Stimulated activated memory B cell treated with anti-CD40 and anti-IgM and Interleukin-4, amounts not matched to agents 10 μg/mL and 1 μg/mL and 100 μg/mL, for 72 hours (primary cell): Measurements from ENCODE around the gene EFS.

Experiments used
- ATAC-seq: fragments of 150-1000 bp; cut with Tn5 transposase; 2 replicates; pipeline ENCODE4 v1.10.0; 2021
- H3K27ac Mint-ChIP-seq: one replicate; pipeline ENCODE4 v1.8.0; 2022; ENCODE audit warnings: mild to moderate bottlenecking, mixed read lengths
- H3K27me3 Mint-ChIP-seq: one replicate; pipeline ENCODE4 v1.8.0; 2022; ENCODE audit warnings: mixed read lengths
- H3K36me3 Mint-ChIP-seq: one replicate; pipeline ENCODE4 v1.8.0; 2022; ENCODE audit warnings: mixed read lengths
- H3K4me1 Mint-ChIP-seq: one replicate; pipeline ENCODE4 v1.8.0; 2022; ENCODE audit warnings: mixed read lengths
- H3K4me3 Mint-ChIP-seq: one replicate; pipeline ENCODE4 v1.8.0; 2022; ENCODE audit warnings: mild to moderate bottlenecking, moderate library complexity, mixed read lengths
- H3K9me3 Mint-ChIP-seq: one replicate; pipeline ENCODE4 v1.8.0; 2022; ENCODE audit warnings: mixed read lengths

EFS gene

GRCh38 chr14:23365036-23365731 lies at the start of gene EFS:
EFS (minus strand) TSS chr14:23365172; CDS start chr14:23365025, 147 bp downstream.
- Mint-ChIP-seq H3K9me3 (no peaks in the 10 kb centered on the region), H3K36me3 (no peaks in the 10 kb centered on the region), H3K27me3 (peaks cover 46% of the 10 kb centered on the region), H3K4me1 (no peaks in the 10 kb centered on the region), H3K4me3 (no peak within 1 kb of the TSS), H3K27ac (no peak within 1 kb of the TSS)
- no peak for ATAC-seq

- Mint-ChIP-seq H3K27me3 (peaks cover 94% of the 10 kb centered on the region), H3K4me1 (no peaks in the 10 kb centered on the region), H3K9me3 (no peaks in the 10 kb centered on the region), H3K4me3 (no peak overlapping the region), H3K27ac (no peak overlapping the region), H3K36me3 (no peaks in the 10 kb centered on the region)
- no peak for ATAC-seq
Measured at GRCh38 chr14:23414254-23414653, 49.3 kb upstream of the EFS start.

GRCh38 chr14:23413681-23414080 lies 48.7 kb upstream of the EFS start:
- H3K27ac Mint-ChIP-seq = no peak overlapping the region
- no peaks in the 10 kb centered on the region for H3K9me3 Mint-ChIP-seq
- H3K4me3 Mint-ChIP-seq = no peak overlapping the region
- no peak for ATAC-seq
- H3K36me3 Mint-ChIP-seq = no peaks in the 10 kb centered on the region
- H3K27me3 Mint-ChIP-seq = peaks cover 94% of the 10 kb centered on the region
- no peaks in the 10 kb centered on the region for H3K4me1 Mint-ChIP-seq

GRCh38 chr14:23411563-23412525 lies 46.9 kb upstream of the EFS start:
- no peak overlapping the region for H3K4me3 Mint-ChIP-seq
- H3K27me3 Mint-ChIP-seq = peaks cover 96% of the 10 kb centered on the region

GRCh38 chr14:23409966-23410635 lies 45.1 kb upstream of the EFS start:
- Mint-ChIP-seq H3K27ac (no peak overlapping the region), H3K36me3 (no peaks in the 10 kb centered on the region), H3K4me1 (peaks cover 14% of the 10 kb centered on the region), H3K9me3 (no peaks in the 10 kb centered on the region), H3K27me3 (peaks cover 98% of the 10 kb centered on the region), H3K4me3 (no peak overlapping the region)
- ATAC-seq = no peak

More at GRCh38 chr14:23411563-23412525, 46.9 kb upstream of the EFS start:
- Mint-ChIP-seq H3K9me3 (no peaks in the 10 kb centered on the region), H3K4me1 (peaks cover 2% of the 10 kb centered on the region), H3K36me3 (no peaks in the 10 kb centered on the region), H3K27ac (no peak overlapping the region)
- no peak for ATAC-seq

- H3K27me3 Mint-ChIP-seq = peaks cover 98% of the 10 kb centered on the region
- H3K27ac Mint-ChIP-seq = no peak overlapping the region
- no peaks in the 10 kb centered on the region for H3K9me3 Mint-ChIP-seq
- H3K36me3 Mint-ChIP-seq = no peaks in the 10 kb centered on the region
- peaks cover 14% of the 10 kb centered on the region for H3K4me1 Mint-ChIP-seq
- ATAC-seq = peak; percentile 2
- H3K4me3 Mint-ChIP-seq = no peak overlapping the region
Measured at GRCh38 chr14:23409475-23409874, 44.5 kb upstream of the EFS start.

- Mint-ChIP-seq H3K27ac (no peak overlapping the region), H3K4me1 (peaks cover 14% of the 10 kb centered on the region), H3K27me3 (peaks cover 94% of the 10 kb centered on the region), H3K4me3 (no peak overlapping the region), H3K9me3 (no peaks in the 10 kb centered on the region), H3K36me3 (no peaks in the 10 kb centered on the region)
- no peak for ATAC-seq
Measured at GRCh38 chr14:23408307-23408630, 43.3 kb upstream of the EFS start.

- no peak within 1 kb of the TSS for H3K27ac Mint-ChIP-seq
Measured at GRCh38 chr14:23407516-23408306, 42.7 kb upstream of the EFS start, which contains the start of gene MYH6. MYH6 (minus strand) TSS chr14:23408273; CDS start chr14:23407223, 1,050 bp downstream.

GRCh38 chr14:23406725-23407355 lies 41.9 kb upstream of the EFS start:
- no peak for ATAC-seq
- Mint-ChIP-seq H3K36me3 (no peaks in the 10 kb centered on the region), H3K4me3 (no peak overlapping the region), H3K27ac (no peak overlapping the region), H3K4me1 (peaks cover 19% of the 10 kb centered on the region), H3K27me3 (peaks cover 94% of the 10 kb centered on the region), H3K9me3 (no peaks in the 10 kb centered on the region)

More at GRCh38 chr14:23407516-23408306, 42.7 kb upstream of the EFS start, which contains the start of gene MYH6:
- Mint-ChIP-seq H3K4me3 (no peak within 1 kb of the TSS), H3K36me3 (no peaks in the 10 kb centered on the region), H3K9me3 (no peaks in the 10 kb centered on the region), H3K4me1 (peaks cover 18% of the 10 kb centered on the region), H3K27me3 (peaks cover 94% of the 10 kb centered on the region)
- no peak for ATAC-seq

- no peaks in the 10 kb centered on the region for H3K36me3 Mint-ChIP-seq
- no peak overlapping the region for H3K4me3 Mint-ChIP-seq
- H3K4me1 Mint-ChIP-seq = peaks cover 19% of the 10 kb centered on the region
- H3K9me3 Mint-ChIP-seq = no peaks in the 10 kb centered on the region
- H3K27me3 Mint-ChIP-seq = peaks cover 94% of the 10 kb centered on the region
- H3K27ac Mint-ChIP-seq = no peak overlapping the region
- peak; percentile 81 for ATAC-seq
Measured at GRCh38 chr14:23406244-23406643, 41.3 kb upstream of the EFS start.

- H3K27ac Mint-ChIP-seq = no peak overlapping the region
- no peak overlapping the region for H3K4me3 Mint-ChIP-seq
- ATAC-seq = no peak
- H3K36me3 Mint-ChIP-seq = no peaks in the 10 kb centered on the region
- H3K9me3 Mint-ChIP-seq = no peaks in the 10 kb centered on the region
- H3K27me3 Mint-ChIP-seq = peaks cover 89% of the 10 kb centered on the region
- peaks cover 19% of the 10 kb centered on the region for H3K4me1 Mint-ChIP-seq
Measured at GRCh38 chr14:23405516-23406025, 40.6 kb upstream of the EFS start.

- ATAC-seq = no peak
- Mint-ChIP-seq H3K36me3 (no peaks in the 10 kb centered on the region), H3K4me3 (no peak overlapping the region), H3K9me3 (no peaks in the 10 kb centered on the region), H3K27me3 (peaks cover 84% of the 10 kb centered on the region), H3K27ac (no peak overlapping the region), H3K4me1 (peaks cover 19% of the 10 kb centered on the region)
Measured at GRCh38 chr14:23405096-23405495, 40.1 kb upstream of the EFS start.

GRCh38 chr14:23404331-23404900 lies 39.4 kb upstream of the EFS start:
- Mint-ChIP-seq H3K4me1 (peaks cover 19% of the 10 kb centered on the region), H3K36me3 (no peaks in the 10 kb centered on the region), H3K9me3 (no peaks in the 10 kb centered on the region), H3K4me3 (no peak overlapping the region), H3K27me3 (peaks cover 82% of the 10 kb centered on the region), H3K27ac (no peak overlapping the region)
- ATAC-seq = no peak

- Mint-ChIP-seq H3K4me3 (no peak overlapping the region), H3K27ac (no peak overlapping the region), H3K9me3 (no peaks in the 10 kb centered on the region), H3K4me1 (peaks cover 19% of the 10 kb centered on the region), H3K36me3 (no peaks in the 10 kb centered on the region), H3K27me3 (peaks cover 78% of the 10 kb centered on the region)
- ATAC-seq = no peak
Measured at GRCh38 chr14:23403908-23404307, 38.9 kb upstream of the EFS start.
